Body of pancreas (tissue), 4 donors: ENCODE results near the gene ZNF831. TPM values are rescaled to one million over a fixed set of nuclear protein-coding genes. Genes with fewer than 3 reads are reported as not detected.

ENCODE experiments used
- ATAC-seq: fragments of 150-250 bp; one replicate; pipeline ENCODE4 v1.9.1; 2016
- DNase-seq, 4 donors: peaks; one replicate each; pipeline ENCODE4 v3.0.0-alpha.2; 2019
- H3K27ac ChIP-seq, 4 donors: fragments of 200-600 bp; sonication (generic); 1 replicate in 3 of 4; 2 replicates in 1 of 4; pipeline versions ENCODE4 v1.5.1 to v1.6.1; 2016 to 2019; ENCODE audit warnings: mild to moderate bottlenecking in 1 of 4, mixed read lengths in 1 of 4, moderate library complexity in 1 of 4
- H3K27me3 ChIP-seq, 2 donors: fragments of 200-600 bp; sonication (generic); one replicate each; pipeline ENCODE4 v1.6.0; 2016; ENCODE audit warnings: mild to moderate bottlenecking in 1 of 2
- H3K36me3 ChIP-seq, 2 donors: fragments of 200-600 bp; sonication (generic); replicated peaks in 1 of 2; 2 replicates each; pipeline ENCODE4 v1.5.1; 2016; ENCODE audit warnings: low read depth in 2 of 2; ENCODE audit not compliant: insufficient read depth in 1 of 2
- H3K4me1 ChIP-seq: fragments of 200-600 bp; sonication (generic); one replicate; pipeline ENCODE4 v1.6.0; 2016
- H3K4me3 ChIP-seq, 2 donors: fragments of 200-600 bp; sonication (generic); 1 replicate in 1 of 2; 2 replicates in 1 of 2; pipeline ENCODE4 v1.5.1; 2016 to 2019
- H3K9me3 ChIP-seq, 3 donors: fragments of 200-600 bp; sonication (generic); 1 replicate in 2 of 3; 2 replicates in 1 of 3; pipeline ENCODE4 v1.5.1; 2016
- CTCF ChIP-seq, 7 experiments: fragments of 450-650 bp in 4 of 7; fragments of 200-600 bp in 3 of 7; sonication (generic) in 3 of 7; IDR thresholded peaks; one replicate each; pipeline ENCODE4 v1.5.1; 2016 to 2019; ENCODE audit warnings: antibody characterized with exemption in 7 of 7
- POLR2A ChIP-seq, 3 donors: fragments of 450-650 bp; IDR thresholded peaks; one replicate each; pipeline ENCODE4 v1.6.1; 2016; ENCODE audit warnings: antibody characterized with exemption in 3 of 3, mild to moderate bottlenecking in 2 of 3
- WGBS, 2 donors: methylation state at CpG; one replicate each; pipeline ENCODE4 v1.1.5; 2017; 5-methylcytosine and 5-hydroxymethylcytosine counted together
- intact Hi-C: fragments of 100-400 bp; cut with DNase I; formaldehyde crosslinking; loops from one replicate; pipeline ENCODE4 v1.15.1; 2023
- total RNA-seq, 2 donors: library from RNA; depleted of rRNA; stranded (reverse); fragments of >200 nt; gene quantifications; one replicate each; pipeline ENCODE4 v1.1.0, GENCODE V29; 2016

ZNF831 gene
- total RNA-seq, 2 donors from 2014 or later: 0.66 to 1.6 TPM

GRCh38 chr20:59149678-59150504, 13.7 kb upstream of the ZNF831 start:
- H3K27ac ChIP-seq: no peak overlapping the region
- peak in 1 of 4 donors; percentile 13 for DNase-seq
- no peak for ATAC-seq
- WGBS, 2 donors: 40 to 55% methylated on average over 15 to 18 of the region's 18 CpGs
- intact Hi-C loops: no loop called here
- no peaks in the 10 kb centered on the region for H3K27me3 ChIP-seq
- TF ChIP-seq POLR2A (IDR thresholded peaks at IDR 0.05) (no peak), CTCF (IDR thresholded peaks at IDR 0.05) (no peak)
- H3K36me3 ChIP-seq: no peaks in the 10 kb centered on the region
- no peak overlapping the region for H3K4me3 ChIP-seq
- H3K4me1 ChIP-seq: no peaks in the 10 kb centered on the region
- H3K9me3 ChIP-seq: no peaks in the 10 kb centered on the region

GRCh38 chr20:59150821-59151251, 12.8 kb upstream of the ZNF831 start:
- ATAC-seq: no peak
- Histone ChIP-seq H3K9me3 (no peaks in the 10 kb centered on the region), H3K36me3 (no peaks in the 10 kb centered on the region), H3K27ac (no peak overlapping the region), H3K4me1 (no peaks in the 10 kb centered on the region), H3K4me3 (no peak overlapping the region), H3K27me3 (no peaks in the 10 kb centered on the region)
- DNase-seq: no peak
- TF ChIP-seq CTCF (IDR thresholded peaks at IDR 0.05): no peak
- no peak for TF ChIP-seq POLR2A (IDR thresholded peaks at IDR 0.05)
- intact Hi-C loops: no loop called here
- WGBS, 2 donors: 66 to 76% methylated on average over 11 to 13 of the region's 13 CpGs

- Histone ChIP-seq H3K36me3 (no peaks in the 10 kb centered on the region), H3K4me1 (no peaks in the 10 kb centered on the region), H3K27me3 (no peaks in the 10 kb centered on the region), H3K4me3 (no peak overlapping the region), H3K27ac (no peak overlapping the region), H3K9me3 (no peaks in the 10 kb centered on the region)
- no peak for ATAC-seq
- TF ChIP-seq CTCF (IDR thresholded peaks at IDR 0.05) (no peak), POLR2A (IDR thresholded peaks at IDR 0.05) (no peak)
- WGBS, 2 donors: 57 to 65% methylated on average over 7 to 9 of the region's 9 CpGs
- no peak for DNase-seq
- intact Hi-C loops: no loop called here
Measured at GRCh38 chr20:59151391-59151790, 12.2 kb upstream of the ZNF831 start.

GRCh38 chr20:59151820-59152219, 11.8 kb upstream of the ZNF831 start:
- no peaks in the 10 kb centered on the region for H3K27me3 ChIP-seq
- H3K36me3 ChIP-seq: no peaks in the 10 kb centered on the region
- H3K4me1 ChIP-seq: no peaks in the 10 kb centered on the region
- no peaks in the 10 kb centered on the region for H3K9me3 ChIP-seq
- TF ChIP-seq CTCF (IDR thresholded peaks at IDR 0.05) (no peak), POLR2A (IDR thresholded peaks at IDR 0.05) (no peak)
- H3K4me3 ChIP-seq: no peak overlapping the region
- ATAC-seq (no peak), DNase-seq (no peak)
- no peak overlapping the region for H3K27ac ChIP-seq
- intact Hi-C loops: no loop called here
- WGBS, 2 donors: 82 to 90% methylated on average over 5 of the region's 5 CpGs
